GM12892 (cell line): ENCODE measurements around the gene IQCF6.

Experiments
- POLR2AphosphoS5 ChIP-seq: IDR thresholded peaks from 2 replicates; pipeline ENCODE4 v1.6.1; 2011; ENCODE audit warnings: low read depth, low read length, control low read depth
- TAF1 ChIP-seq: IDR thresholded peaks from 2 replicates; pipeline ENCODE4 v1.6.1; 2011; ENCODE audit warnings: low read depth, mild to moderate bottlenecking, control low read depth, low read length, borderline replicate concordance

DNA sequence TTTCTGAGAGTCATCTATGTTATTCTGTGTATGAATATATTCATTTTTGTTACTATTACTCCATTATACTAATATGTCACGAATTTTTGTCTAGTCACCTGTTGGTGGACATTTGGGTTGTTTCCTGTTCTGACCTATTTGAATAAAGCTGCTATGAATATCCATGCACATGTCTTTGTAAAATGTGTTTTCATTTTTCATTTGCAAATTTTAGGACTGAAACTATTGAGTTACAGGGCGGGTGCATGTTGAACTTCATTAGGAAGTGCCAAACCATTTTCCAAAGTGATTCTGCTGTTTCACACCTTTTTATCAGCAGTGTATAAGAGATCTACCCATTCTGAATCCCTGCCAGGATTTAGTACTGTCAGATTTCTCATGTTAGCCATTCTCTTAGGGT, 37.7 kb upstream of the IQCF6 start:
- TF ChIP-seq POLR2AphosphoS5, result no peak
- TF ChIP-seq TAF1, result no peak
